ENCODE data around the gene GALNT10. TPM values are rescaled to one million over a fixed set of nuclear protein-coding genes. Genes with fewer than 3 reads are reported as not detected.

Gene GALNT10
- polyA plus RNA-seq, 4 donors = 27.6 to 30.1 (median 28.5) TPM

- DNase-seq (ENCODE audit: low read depth in 4 of 4, low spot score in 3 of 4) = no peak
Observed at GRCh38 chr5:154202379-154203260, 12.1 kb downstream of the GALNT10 start.

- no peak for DNase-seq (ENCODE audit: low read depth in 4 of 4, low spot score in 3 of 4)
Observed at GRCh38 chr5:154203798-154204578, 13.5 kb downstream of the GALNT10 start.

- DNase-seq (ENCODE audit: low read depth in 4 of 4, low spot score in 3 of 4) = no peak
Observed at GRCh38 chr5:154205441-154206117, 15.0 kb downstream of the GALNT10 start.

GRCh38 chr5:154206311-154206710 lies 15.8 kb downstream of the GALNT10 start:
- no peak for DNase-seq (ENCODE audit: low read depth in 4 of 4, low spot score in 3 of 4)

GRCh38 chr5:154207204-154207603 lies 16.7 kb downstream of the GALNT10 start:
- DNase-seq (ENCODE audit: low read depth in 4 of 4, low spot score in 3 of 4) = no peak

GRCh38 chr5:154209591-154210081 lies 19.1 kb downstream of the GALNT10 start:
- DNase-seq (ENCODE audit: low read depth in 4 of 4, low spot score in 3 of 4) = no peak

GRCh38 chr5:154210163-154210562 lies 19.6 kb downstream of the GALNT10 start:
- DNase-seq (ENCODE audit: low read depth in 4 of 4, low spot score in 3 of 4) = no peak

GRCh38 chr5:154211641-154212390 lies 21.3 kb downstream of the GALNT10 start:
- DNase-seq (ENCODE audit: low read depth in 4 of 4, low spot score in 3 of 4) = no peak

- no peak for DNase-seq (ENCODE audit: low read depth in 4 of 4, low spot score in 3 of 4)
Observed at GRCh38 chr5:154213592-154213991, 23.1 kb downstream of the GALNT10 start.

GRCh38 chr5:154214371-154215106 lies 24.0 kb downstream of the GALNT10 start:
- no peak for DNase-seq (ENCODE audit: low read depth in 4 of 4, low spot score in 3 of 4)

GRCh38 chr5:154215571-154216325 lies 25.2 kb downstream of the GALNT10 start:
- no peak for DNase-seq (ENCODE audit: low read depth in 4 of 4, low spot score in 3 of 4)

GRCh38 chr5:154217462-154217861 lies 26.9 kb downstream of the GALNT10 start:
- no peak for DNase-seq (ENCODE audit: low read depth in 4 of 4, low spot score in 3 of 4)

- DNase-seq (ENCODE audit: low read depth in 4 of 4, low spot score in 3 of 4) = no peak
Observed at GRCh38 chr5:154218786-154219185, 28.3 kb downstream of the GALNT10 start.

- DNase-seq (ENCODE audit: low read depth in 4 of 4, low spot score in 3 of 4) = no peak
Observed at GRCh38 chr5:154220625-154221024, 30.1 kb downstream of the GALNT10 start.

- DNase-seq (ENCODE audit: low read depth in 4 of 4, low spot score in 3 of 4) = no peak
Observed at GRCh38 chr5:154221371-154221896, 30.9 kb downstream of the GALNT10 start.

- no peak for DNase-seq (ENCODE audit: low read depth in 4 of 4, low spot score in 3 of 4)
Observed at GRCh38 chr5:154222414-154222813, 31.9 kb downstream of the GALNT10 start.

- no peak for DNase-seq (ENCODE audit: low read depth in 4 of 4, low spot score in 3 of 4)
Observed at GRCh38 chr5:154223320-154223719, 32.8 kb downstream of the GALNT10 start.

- DNase-seq (ENCODE audit: low read depth in 4 of 4, low spot score in 3 of 4) = no peak
Observed at GRCh38 chr5:154227090-154227489, 36.6 kb downstream of the GALNT10 start.

- no peak for DNase-seq (ENCODE audit: low read depth in 4 of 4, low spot score in 3 of 4)
Observed at GRCh38 chr5:154228696-154229095, 38.2 kb downstream of the GALNT10 start.
